GM12892 (cell line): ENCODE measurements around the gene TTC4.

Experiments used
- DNase-seq: peaks from one replicate; pipeline ENCODE4 v3.0.0; 2011; ENCODE audit not compliant: insufficient read length
- FAIRE-seq: peaks from 2 replicates; lab custom pipeline; 2011; peaks lifted over from hg19 to GRCh38; lab: Jason Lieb, UNC
- POLR2A ChIP-seq: IDR thresholded peaks from 2 replicates; pipeline ENCODE4 v1.6.1; 2011; ENCODE audit warnings: low read depth, low read length, control low read depth
- POLR2AphosphoS5 ChIP-seq: IDR thresholded peaks from 2 replicates; pipeline ENCODE4 v1.6.1; 2011; ENCODE audit warnings: low read depth, low read length, control low read depth
- TAF1 ChIP-seq: IDR thresholded peaks from 2 replicates; pipeline ENCODE4 v1.6.1; 2011; ENCODE audit warnings: low read depth, mild to moderate bottlenecking, control low read depth, low read length, borderline replicate concordance

The TTC4 gene

DNA sequence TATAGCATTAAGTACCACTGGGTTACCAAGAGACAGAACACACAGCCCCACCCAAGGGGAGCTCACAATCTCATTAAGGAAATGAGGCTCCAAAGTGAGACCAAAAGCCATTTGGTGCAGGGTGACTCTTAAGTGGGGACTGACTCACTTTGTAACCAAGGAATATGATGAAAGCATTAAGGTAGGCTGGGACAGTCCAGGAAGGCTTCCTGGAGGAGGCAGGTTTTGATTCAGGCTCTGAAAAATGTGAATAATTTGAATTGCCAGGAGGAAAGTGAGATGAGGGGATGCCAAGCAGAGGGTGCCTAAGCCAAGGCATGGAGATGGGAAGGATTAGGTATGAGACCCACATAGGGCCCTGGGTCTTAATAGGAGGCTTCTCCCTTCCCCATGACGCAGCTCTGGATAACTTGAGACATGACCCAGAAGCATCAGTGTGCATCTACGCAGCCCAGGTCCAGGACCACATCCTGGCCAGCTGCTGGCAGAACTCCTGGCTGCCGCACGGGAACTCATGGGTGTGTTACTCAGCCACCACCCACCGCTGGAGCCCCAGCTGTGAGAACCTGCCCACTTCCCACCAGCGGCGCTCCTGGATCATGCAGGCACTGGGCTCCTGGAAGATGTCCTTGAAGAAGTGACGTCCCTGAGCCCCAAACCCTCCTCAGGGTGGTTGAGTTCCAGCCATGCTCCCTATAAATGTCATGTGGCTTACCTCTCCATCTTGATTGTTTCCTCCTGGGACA lies 5.9 kb upstream of the TTC4 start:
- DNase-seq (no peak), FAIRE-seq (no peak)
- no peak for TF ChIP-seq POLR2A

DNA sequence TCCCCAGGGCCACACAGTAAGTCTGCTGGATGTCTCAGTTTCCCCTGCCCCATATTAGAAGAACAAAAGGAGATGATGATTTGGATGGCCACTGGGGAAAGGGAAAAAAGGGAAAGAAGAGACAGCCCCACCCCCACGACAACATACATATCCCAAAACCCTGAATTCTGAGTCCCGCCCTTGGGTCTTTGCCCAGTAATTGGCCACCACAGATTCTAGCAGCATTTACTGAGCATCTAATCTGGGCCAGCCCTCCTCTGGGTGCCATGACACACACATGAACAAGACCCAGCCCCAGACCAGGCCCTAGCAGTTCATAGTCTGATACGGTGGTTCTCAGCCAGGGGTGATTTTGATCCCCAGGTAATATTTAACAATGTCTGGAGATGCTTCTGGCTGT lies 5.2 kb upstream of the TTC4 start:
- TF ChIP-seq POLR2A (no peak), TAF1 (no peak), POLR2AphosphoS5 (no peak)
- no peak for FAIRE-seq
- no peak for DNase-seq

DNA sequence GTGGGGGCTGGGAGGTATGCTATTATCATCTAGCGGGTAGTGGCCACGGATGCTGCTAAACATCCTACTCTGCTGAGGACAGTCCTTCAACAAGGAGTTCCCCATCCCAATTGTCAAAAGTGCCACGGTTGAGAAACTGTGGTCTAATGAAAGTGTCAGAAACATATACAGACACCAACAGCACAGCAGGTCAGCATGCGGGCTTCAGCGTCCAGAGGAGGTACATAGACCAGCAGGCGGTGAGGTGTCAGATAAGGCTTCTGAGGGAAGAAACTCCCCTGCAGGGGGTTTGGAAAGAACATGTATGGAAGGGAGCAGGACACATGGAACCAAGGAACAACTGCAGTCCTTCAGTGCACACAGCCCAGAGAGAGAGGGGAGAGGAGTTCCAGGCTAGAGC lies 4.8 kb upstream of the TTC4 start:
- no peak for DNase-seq
- TF ChIP-seq POLR2AphosphoS5 = no peak
- no peak for TF ChIP-seq POLR2A
- no peak for TF ChIP-seq TAF1
- no peak for FAIRE-seq

DNA sequence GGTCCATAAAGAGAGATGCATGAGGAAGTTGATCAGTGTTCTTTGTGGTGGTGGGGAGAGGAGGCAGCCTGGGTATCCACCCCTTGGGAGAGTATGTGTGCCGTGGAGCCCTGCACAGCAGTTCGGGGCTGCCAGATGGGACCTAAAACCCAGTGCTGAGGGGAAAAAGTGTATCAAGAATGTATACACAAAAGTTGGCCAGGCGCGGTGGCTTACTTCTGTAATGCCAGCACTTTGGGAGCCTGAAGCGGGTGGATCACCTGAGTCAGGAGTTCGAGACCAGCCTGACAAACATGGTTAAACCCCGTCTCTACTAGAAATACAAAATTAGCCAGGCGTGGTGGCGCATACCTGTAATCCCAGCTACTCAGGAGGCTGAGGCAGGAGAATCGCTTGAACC lies 4.1 kb upstream of the TTC4 start:
- DNase-seq = no peak
- no peak for FAIRE-seq
- TF ChIP-seq POLR2AphosphoS5 (no peak), TAF1 (no peak), POLR2A (no peak)

DNA sequence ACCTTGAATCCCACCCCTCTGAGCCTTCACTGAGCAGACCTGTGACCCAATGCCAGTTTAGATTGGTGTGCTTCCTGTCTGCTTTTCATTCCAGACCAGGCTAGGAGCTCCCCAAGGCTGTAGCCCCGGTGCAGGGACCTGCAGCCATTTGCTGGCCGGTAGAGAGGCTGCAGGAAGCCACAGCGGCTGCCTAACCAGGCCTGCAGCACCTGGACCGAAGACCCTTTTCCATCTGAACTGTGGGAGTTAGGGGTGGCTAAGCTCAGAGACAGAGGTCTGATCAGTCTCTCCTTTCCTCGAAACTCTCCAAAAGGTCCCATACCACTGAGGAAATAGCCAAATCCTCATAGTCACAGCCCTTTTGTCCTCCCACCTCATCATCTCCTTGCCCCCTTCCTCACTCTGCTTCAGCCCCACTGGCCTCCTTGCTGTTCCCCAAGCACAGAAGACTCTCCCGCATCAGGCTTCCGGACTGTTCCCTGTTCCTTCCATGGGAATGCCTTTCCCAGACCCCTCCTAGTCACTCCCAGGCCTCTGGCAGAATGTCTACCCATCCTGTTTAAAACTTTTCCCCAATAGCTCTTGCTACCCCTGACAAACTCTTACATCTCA lies 674 bp upstream of the TTC4 start:
- TF ChIP-seq TAF1 (no peak), POLR2A (no peak), POLR2AphosphoS5 (no peak)
- DNase-seq = no peak
- FAIRE-seq = no peak

DNA sequence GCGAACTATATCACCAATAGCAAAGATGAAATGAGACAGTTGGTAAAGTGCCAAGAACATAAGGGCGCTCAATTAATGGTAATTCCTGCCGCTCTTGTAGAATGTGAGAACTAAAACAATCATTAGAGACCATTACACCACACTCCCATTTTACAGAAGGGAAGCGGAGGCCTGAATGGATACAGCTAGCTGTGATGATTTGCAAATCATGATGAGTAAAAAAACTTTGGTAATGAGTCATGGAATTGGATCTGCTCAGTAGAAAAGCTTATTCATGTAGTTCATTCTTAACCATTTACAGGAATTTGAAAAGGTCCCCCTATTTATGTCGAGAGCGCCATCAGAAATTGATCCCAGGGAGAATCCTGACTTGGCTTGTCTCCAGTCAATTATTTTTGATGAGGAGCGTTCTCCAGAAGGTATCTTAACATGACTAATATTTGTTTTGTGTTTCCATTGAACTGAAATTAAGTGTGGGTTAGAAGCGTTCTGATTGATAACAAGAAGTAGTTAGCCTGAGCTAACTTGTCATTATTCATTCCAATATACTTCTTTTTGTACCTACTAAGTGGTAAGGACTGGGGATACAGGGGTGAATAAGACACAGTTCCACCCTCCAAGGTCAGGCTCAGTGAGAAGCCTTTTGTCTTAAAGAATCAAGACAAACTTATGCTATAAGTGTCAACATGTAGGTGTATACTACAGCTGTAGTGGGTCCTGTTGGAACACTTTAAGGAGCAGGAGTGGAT lies 812 bp downstream of the TTC4 start:
- no peak for FAIRE-seq
- TF ChIP-seq POLR2AphosphoS5 (no peak), TAF1 (no peak), POLR2A (no peak)
- DNase-seq = no peak

DNA sequence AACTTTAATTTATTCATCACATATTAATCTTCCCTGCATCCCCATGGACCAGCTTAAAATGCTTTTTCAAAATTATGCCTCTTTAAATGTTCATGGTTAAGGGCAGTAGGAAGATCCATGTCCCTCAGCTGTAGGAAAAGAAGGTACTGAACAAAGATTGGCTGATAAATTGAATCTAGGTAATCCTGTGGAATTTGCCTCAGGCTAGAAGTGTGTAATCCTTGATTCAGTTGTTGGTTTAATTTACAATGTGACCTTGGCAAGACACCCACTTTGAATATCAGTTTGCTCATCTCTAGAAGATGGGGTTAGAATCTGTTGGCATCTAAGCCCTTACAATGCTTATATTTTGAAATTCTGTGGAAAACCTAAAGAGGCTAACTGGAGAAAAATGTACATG lies 6.1 kb downstream of the TTC4 start:
- no peak for TF ChIP-seq POLR2A
- TF ChIP-seq POLR2AphosphoS5 = no peak
- no peak for TF ChIP-seq TAF1
- DNase-seq (no peak), FAIRE-seq (no peak)

DNA sequence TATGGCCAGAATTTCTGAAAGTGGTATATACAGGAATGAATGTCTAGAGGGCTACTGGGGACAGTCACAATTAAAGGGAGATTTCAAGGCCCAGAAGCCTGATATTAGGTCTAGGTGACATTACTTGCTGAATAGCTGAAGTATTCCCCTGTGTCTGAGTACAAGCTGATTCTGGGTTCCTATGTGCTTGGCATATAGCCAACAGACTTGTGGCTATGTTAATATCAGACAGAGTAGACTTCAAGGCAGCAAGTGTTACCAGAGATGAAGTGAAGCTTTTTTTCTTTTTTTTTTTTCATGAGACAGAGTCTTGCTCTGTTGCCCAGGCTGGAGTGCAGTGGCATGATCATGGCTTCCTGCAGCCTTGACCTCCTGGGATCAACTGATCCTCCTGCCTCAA lies 8.3 kb downstream of the TTC4 start:
- TF ChIP-seq POLR2A = no peak
- no peak for TF ChIP-seq POLR2AphosphoS5
- TF ChIP-seq TAF1 = no peak
- DNase-seq (no peak), FAIRE-seq (peak; percentile 17)

DNA sequence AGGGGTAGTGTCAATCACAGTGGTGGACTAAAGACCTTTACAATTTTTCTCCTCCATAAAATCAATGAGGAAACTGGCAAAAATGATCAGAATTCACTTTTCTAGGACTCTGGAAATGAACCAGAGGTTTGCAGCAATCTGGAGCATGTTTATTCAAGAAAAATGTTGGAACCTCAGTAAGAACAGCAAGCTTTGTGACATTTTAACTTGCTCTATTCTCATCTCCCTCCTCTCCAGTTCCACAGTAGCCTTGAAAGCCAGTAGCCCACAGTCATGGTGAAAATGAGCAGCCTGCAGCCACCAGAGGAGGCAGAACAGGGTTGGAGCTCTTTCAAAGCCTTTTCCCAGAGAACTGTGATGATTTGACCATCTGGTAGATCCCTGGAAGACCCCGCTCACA lies 9.1 kb downstream of the TTC4 start:
- TF ChIP-seq POLR2A = no peak
- no peak for TF ChIP-seq TAF1
- TF ChIP-seq POLR2AphosphoS5 = no peak
- no peak for DNase-seq

DNA sequence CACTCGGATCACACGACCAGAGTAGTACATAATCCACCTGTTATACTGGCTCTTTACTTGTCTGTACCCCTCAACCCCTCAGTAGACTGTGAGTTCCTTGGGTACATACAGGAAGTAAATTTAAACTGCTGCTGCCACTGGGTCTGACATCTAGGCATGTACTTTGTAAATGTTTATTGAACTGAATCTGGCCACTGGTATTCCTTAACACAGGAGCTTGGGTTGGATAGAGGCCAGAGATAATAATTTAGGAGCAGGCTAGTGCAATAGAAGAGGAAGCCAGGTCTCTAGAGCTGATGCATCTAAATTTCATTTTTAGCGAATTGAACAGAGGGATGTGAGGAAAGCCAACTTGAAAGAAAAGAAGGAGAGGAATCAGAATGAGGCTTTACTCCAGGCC lies 12.4 kb downstream of the TTC4 start:
- TF ChIP-seq TAF1 = no peak
- no peak for TF ChIP-seq POLR2A
- no peak for TF ChIP-seq POLR2AphosphoS5
- FAIRE-seq (no peak), DNase-seq (no peak)

More for the DNA sequence above, 9.1 kb downstream of the TTC4 start:
- FAIRE-seq = no peak

DNA sequence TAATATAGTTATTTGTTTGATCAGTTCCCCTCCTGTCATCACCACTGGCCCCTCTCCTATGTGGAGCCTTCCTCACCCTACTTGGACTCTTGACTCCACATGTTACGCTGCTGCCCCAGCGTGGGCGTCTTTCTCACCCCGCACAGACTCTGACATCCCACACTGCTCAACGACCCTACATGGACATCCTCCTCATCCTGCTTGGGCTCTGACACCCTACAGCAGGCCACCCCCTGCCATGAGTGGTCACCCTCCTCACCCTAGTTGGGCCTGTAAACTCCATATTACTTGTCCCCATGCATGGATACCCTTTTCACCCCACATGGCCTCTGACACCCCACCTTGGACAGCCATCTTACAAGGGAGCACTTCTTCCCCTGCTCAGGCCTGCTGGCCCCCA lies 21.0 kb downstream of the TTC4 start:
- no peak for DNase-seq
- no peak for FAIRE-seq
- no peak for TF ChIP-seq POLR2A
- TF ChIP-seq POLR2AphosphoS5 = no peak
- TF ChIP-seq TAF1 = no peak
